HG03520 (cell line): ENCODE data around the gene DUSP9.

ENCODE experiments used
- ATAC-seq: cut with Tn5 transposase; IDR thresholded peaks from one replicate; pipeline ENCODE4 v1.9.1; 2021; ENCODE audit warnings: mild to moderate bottlenecking, moderate library complexity; ENCODE audit not compliant: unreplicated experiment

DUSP9 gene

DNA sequence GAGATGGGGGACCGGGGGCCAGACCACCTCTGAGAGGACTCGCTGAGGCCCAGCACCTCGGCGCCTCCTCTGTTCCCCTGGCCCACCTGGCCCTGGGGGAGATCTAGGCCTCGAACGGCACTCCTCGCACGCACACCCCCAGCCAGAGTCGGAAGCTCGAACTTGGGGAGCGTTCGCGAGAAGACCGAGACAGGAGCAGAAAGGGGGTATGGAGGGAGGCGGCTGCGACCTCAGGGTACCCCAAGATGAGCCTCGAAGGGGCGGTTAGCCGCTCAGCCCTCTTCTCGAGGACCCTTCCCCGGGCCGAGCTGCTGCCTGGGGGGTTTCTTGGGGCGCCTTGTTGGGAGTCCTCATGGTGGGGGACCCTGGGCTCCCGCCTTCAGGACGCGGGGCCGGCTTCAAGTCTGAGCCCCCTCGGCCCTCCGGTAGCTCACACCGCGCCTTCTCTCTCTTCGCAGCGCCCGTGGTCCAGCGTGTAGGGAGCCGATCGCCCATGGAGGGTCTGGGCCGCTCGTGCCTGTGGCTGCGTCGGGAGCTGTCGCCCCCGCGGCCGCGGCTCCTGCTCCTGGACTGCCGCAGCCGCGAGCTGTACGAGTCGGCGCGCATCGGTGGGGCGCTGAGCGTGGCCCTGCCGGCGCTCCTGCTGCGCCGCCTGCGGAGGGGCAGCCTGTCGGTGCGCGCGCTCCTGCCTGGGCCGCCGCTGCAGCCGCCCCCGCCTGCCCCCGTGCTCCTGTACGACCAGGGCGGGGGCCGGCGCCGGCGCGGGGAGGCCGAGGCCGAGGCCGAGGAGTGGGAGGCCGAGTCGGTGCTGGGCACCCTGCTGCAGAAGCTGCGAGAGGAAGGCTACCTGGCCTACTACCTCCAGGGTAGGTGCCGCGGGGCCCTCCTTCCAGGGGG, 706 bp downstream of the DUSP9 start:
- no peak for ATAC-seq

DNA sequence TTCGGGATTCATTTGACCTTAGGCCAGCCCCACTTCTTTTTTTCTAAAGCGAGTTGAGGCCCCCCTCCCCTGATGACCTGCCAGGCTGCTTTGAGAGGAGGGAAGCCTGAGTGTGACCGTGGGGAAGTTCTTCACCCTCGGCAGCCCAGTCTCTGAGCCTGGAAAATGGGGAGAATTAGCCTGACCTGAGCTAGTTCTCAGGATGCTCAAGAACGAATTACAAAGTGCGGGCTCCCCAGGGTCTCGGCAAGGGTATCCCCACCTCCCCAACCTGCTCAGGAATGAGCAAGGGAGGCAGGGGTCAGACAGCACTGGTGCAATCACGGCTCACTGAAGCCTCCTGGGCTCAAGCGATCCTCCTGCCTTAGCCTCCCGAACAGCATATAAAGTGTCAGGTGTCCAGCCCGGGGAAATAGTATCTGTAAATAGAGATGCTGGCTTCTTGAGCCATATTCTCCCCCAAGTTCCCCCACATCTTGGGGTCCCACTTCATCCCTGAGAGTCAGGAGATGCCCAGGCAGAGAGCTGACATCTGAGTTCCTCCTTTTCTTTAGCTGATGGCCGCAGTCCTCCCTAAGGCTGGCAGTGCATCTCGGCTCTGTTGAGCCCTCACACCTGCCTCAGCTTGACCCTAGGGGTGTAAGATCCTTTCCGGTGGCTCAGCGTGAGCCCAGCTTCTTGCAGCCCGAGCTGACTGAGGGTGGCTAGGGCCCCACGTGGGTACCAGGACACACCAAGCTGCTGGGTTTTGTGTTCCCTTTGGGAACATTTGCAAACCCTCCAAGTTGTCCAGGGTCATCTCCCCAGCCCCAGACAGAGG, 1.6 kb downstream of the DUSP9 start:
- no peak for ATAC-seq

DNA sequence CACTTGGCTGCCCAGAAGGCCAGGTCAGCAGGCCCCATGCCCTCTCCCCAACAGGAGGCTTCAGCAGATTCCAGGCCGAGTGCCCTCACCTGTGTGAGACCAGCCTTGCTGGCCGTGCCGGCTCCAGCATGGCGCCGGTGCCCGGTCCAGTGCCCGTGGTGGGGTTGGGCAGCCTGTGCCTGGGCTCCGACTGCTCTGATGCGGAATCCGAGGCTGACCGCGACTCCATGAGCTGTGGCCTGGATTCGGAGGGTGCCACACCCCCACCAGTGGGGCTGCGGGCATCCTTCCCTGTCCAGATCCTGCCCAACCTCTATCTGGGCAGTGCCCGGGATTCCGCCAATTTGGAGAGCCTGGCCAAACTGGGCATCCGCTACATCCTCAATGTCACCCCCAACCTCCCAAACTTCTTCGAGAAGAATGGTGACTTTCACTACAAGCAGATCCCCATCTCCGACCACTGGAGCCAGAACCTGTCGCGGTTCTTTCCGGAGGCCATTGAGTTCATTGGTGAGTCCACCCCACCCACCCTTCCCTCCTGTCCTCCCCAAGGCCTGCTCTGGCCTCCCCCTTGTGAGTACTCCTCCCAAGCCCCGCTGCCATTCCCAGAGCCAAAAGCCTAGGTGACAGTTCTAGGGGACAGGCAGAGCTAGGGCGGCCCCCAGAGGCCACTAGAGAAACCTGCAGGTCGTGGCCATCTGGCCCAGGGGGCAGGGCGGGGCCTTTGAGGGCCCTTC, 2.3 kb downstream of the DUSP9 start:
- no peak for ATAC-seq

DNA sequence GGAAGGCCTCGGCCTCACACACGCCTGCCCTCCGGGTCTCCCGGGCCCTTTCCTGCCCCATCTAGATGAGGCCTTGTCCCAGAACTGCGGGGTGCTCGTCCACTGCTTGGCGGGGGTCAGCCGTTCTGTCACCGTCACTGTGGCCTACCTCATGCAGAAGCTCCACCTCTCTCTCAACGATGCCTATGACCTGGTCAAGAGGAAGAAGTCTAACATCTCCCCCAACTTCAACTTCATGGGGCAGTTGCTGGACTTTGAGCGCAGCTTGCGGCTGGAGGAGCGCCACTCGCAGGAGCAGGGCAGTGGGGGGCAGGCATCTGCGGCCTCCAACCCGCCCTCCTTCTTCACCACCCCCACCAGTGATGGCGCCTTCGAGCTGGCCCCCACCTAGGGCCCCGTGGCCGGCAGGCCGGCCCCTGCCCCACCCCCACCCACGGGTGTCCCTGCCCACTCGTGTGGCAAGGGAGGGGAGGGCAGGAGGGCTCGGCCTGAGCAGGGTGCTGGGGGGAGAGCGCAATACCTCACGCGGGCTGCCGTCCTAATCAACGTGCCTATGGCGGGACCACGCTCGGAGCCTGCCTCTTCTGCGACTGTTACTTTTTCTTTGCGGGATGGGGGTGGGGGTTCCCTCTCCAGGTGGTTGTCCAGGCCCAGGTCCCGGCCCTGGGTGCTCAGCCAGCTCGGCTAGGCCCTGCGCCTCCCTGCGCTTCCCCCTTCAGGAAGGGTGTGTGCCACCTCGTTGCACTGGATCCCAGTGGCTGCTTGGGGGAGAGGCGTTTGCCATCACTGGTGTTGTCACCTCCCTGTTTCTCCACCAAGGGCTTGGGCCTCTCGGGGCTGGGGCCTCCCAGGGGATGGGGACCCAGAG, 3.1 kb downstream of the DUSP9 start:
- no peak for ATAC-seq

DNA sequence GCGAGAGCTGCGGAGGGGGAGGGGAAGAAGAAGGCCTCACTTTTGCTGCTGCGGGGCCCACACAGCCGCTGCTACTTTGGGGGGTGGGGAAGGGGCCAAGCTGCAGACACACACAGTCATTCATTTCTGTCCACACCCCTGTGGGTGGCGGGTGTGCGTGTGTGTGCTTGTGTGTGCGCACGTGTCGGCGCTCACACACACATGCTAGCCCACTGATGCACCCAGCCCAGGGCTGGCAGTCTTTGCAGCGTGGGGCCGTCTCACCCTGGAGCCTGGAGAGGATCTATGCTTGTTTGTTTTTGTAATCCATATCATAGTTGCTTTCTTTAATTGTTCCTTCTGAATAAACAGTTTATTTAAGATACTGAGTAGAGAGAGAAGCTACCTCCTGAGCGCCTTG, 4.0 kb downstream of the DUSP9 start:
- ATAC-seq, result no peak

DNA sequence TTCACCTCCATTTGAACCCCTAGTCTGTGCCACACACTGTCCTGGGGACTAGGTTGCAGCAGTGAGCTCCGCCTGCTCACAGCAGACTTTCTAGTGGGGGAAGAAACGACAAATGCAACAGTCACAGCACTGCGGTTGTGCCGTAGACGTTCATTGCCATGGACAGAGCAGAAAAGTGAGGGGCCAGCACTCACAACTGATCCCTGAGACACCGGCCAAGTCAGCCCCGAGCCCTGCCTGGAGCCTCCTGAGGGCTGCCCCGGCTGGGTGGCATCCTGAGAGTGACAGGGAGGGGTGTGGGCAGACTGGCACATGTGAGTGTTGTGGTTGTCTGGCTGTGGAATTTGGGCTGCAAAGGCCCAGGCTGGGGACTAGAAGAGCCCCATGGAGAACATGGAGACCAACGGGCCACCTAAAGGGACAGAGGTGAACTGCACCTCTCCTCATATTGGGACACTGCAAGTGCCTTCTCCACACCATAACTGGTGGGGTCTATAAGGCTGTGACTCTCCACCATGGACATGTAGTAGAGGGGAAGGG, 4.6 kb downstream of the DUSP9 start:
- no peak for ATAC-seq

DNA sequence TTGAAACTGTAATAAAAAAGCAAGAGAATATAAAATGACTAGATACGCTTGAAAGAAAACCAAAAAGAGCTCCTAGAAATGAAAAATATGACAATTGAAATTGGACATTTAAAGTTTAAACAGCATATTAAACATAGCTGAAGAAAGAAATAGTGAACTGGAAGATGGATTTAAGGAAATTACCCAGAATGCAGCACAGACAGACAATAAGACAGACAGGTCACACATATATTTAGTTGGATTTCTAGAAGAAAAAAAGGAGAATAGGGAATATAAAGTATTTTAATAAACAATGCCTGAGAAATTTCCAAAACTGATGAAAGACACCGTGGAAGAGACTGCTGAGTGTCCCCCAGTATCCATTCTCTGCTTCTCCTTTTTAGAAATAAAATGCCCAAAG, 6.6 kb downstream of the DUSP9 start:
- ATAC-seq, result no peak

DNA sequence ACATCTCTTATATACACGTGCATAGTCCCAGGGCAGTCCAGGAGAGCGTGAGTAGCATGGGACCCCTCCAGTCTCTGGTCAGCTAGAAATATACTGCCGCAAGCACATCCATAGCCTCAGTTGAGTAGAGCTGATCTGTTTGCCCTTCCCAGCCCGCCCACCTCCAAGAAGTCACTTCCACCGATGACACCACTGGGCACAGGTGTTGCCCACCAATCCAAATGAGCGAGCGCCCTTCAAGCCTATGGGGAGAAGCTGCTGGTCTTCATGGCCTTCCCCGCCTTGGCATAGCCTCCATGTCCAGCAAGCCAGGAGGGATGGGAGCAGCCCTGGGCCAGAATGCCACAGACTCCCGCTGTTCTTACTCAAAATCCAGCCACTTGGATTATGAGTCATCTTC, 10.2 kb downstream of the DUSP9 start:
- no peak for ATAC-seq

DNA sequence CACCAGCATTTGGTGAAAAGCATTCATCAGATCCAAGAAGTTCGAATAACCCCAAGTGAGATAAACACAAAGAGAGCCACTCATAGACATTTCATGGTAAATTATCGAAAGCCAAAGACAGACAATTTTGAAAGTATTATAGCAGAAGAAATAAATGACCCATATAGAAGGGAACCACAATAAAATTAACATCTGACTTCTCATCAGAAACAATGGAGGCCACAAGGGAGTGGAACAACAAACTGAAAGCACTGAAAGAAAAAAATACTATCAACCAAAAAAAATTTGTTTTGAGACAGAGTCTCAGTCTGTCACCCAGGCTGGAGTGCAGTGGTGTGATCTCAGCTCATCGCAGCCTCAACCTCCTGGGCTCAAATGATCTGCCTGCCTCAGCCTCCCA, 12.3 kb downstream of the DUSP9 start:
- no peak for ATAC-seq

DNA sequence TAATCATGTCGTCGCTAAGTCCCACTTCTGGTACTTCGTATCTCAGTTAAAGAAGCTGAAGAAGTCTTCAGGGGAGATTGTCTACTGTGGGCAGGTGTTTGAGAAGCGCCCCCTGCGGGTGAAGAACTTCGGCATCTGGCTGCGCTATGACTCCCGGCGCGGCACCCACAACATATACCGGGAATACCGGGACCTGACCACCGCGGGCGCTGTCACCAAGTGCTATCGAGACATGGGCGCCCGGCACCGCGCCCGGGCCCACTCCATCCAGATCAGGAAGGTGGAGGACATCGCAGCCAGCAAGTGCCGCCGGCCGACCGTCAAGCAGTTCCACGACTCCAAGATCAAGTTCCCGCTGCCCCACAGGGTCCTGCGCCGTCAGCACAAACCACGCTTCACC, 15.3 kb downstream of the DUSP9 start:
- ATAC-seq, result no peak

DNA sequence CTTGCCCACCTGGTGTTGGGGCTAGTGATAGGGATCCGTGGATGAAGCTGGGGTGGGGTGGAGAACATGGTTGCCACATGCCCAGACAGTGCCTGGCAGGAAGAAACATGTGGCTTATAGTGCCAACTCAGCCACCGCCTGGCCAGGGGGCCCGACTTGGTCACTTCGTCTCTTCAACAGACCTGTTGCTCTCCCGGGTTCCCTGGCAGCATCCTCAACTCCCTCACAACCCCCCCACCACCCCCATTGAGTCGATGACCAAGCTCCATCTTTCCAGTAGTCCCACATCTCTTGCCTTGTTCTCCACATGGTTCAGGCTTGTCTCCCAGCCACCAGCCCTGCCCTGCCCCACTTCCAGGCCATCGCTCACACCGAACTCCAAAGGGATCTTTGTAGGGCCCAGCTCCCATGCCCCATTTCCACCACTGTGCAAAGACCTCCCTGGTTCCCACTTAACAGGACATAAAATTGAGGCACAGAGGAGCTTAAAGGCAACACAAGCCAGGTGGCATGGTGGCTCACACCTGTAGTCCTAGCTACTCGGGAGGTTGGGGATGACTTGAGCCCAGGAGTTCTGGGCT, 18.8 kb downstream of the DUSP9 start:
- ATAC-seq, result no peak

DNA sequence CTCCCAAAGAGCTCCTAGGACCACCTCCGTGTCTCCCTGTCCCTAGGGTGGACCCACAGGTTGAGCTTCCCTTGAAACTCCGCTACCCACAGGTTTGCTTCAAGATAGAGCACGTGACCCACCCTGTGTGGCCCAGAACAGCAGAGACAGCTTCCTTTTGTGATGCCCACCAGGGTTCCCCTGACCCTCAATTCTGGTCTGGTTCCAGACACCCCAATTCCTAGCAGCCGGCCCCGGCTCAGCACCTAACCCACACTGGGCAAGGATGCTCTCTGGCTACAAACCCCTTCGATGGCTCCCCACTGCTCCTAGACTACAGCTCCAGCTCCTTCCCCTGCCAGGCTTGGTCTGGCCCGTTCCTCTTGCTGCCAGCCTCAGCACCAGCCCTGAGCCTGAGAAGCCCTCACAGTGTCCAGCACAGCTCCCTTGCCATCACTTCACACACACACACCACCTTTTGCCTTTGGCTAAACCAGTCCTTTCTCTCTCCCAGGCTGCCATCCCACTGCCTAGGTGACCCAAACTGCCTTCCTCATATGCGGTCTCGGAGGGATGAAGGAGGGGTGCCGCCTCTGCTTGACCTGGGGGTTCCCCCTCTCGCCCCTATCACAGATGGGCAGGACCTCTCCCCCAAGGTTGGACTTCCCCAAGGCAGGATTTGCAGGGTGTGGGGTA, 20.4 kb downstream of the DUSP9 start:
- ATAC-seq, result peak; percentile 25

DNA sequence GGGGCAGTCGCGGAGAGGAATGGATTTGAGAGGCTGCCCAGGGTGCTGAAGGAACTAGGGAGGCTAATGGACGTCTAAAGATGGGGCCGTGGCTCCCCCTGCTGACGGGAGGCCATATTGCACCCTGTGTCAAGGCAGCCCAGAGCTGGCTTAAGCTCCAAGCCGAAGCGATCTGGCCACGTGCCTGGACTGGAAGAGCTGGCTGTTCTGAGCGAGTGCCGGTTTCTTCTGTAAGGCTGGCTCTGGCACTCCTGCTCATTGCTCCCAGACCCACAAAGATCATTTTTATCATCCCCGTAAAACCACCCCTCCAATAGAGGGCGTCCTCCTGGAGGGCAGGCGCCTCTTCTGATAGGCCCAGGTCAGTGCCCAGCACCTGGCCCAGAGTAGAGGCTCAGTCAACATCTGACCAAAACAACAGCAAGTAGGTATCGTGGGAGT, 21.0 kb downstream of the DUSP9 start:
- peak; percentile 72 for ATAC-seq

DNA sequence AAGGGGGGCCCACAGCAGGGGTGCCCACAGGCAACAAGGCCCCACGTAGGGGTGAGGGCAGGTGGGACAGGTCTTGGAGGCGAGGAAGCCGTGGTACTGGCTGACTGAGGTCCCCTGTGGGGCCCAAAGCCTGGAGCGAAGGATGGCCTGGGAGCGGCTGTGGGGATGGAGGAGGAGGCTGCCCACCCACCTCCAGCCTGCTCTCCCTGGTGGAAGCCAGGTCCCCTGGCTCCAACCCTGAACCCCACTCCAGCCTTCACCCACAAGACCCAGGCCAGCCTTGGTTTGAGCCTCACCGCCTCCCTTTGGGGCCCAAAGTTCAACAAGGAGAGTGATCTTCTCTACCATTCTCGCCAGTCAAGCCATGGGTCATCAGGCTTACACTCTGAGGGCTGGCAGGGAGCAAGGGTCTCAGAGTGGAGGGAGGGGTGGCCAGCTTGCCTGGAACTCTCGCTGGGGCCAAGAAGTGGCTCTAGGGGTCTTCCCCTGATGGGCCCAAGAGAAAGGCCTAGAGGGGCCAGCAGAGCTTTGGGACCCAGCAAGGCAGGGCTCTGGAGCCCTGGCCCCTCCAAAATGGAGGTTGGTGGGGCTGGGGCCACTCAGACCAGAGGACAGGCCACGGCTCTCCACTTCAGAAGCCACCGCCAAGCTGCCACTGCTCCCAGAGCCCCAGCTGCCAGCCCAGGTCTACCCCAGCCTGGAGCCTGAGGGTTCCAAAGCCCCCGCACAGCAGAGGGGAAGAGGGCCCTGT, 21.6 kb downstream of the DUSP9 start:
- ATAC-seq, result no peak

DNA sequence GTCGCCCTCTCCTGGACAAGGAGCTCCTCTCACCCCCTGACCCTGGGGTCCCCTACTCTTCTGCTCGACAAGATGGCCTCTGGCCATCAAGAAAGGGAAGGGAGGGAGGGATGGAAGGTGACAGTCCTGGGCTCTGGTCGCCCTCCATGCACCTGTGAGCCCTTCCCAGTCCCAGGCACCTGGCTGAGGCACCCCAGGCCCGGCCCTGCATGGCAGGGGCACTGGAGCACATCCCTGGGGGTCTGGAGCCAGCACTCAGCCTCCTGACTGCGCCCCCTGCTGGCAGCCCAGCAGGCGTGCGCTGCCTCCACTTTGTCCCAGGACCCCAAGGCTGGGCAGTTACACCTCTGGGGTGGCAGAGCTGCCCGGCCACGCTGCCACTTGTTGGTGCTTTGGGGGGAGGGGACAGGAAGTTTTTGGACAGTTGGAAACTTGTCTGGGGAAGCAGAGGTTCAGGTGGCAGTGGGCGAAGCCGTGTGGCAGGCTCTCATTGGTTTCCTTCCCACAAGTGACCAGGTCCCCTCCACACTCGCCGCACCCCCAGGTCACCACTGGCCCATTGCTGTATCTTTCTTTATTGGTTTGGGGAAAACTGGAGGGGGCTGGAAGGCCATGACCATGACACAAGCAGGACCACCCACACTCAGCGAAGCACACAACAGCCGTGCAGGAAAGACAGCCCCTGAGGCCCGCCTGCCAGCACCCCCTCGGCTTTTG, 22.3 kb downstream of the DUSP9 start:
- ATAC-seq, result no peak

DNA sequence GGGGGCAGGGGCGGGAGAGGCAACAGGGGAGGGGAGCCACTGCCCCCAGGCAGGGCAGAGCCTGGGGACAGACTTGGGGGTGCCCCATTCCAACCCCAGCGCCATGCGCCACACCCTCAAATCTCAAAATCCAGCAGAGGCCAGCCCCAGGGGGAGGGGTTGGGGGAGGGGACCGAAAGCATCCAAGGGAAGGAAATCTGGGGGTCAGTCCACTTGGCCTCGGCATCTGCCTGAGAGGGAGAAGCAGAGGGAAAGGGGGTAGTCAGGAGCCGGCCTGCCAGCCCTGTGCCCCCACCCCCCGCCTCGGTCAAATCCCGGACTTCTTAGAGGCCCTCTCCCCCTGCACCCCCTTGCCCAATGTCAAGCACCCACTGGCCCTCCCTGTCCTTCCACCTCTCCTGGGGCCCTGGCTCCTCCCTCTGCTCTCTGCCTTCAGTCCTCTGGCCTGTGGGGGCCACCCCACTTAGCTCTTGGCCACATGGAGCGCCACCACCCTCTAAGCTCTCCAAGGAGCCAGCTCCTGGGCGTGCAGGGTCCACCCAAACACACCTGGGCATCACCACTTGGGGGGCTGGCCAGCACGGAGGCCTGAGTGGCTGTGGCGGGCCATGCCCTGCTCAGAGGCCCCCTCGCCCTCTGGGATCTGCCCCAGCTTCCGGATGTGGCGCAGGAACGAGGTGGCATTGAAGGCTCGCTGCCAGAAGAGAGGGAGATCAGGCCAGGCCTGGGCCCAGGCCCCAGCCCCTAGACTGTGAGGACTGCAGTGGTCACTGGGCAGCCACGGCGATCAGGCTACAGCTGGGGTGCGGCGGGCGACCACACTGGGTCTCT, 23.1 kb downstream of the DUSP9 start:
- no peak for ATAC-seq
